Endometrial microvascular endothelial cells (primary cell): ENCODE measurements around the gene SIRPB2. TPM values are rescaled to one million over a fixed set of nuclear protein-coding genes. Genes with fewer than 3 reads are reported as not detected.

Experiments
- in situ Hi-C: cut with HindIII; loops from 2 replicates; pipeline ENCODE4 v1.10.0; 2017; ENCODE audit warnings: low sequenced_read_pairs, low pct_unique_long_range_greater_than_20kb; ENCODE audit errors: inconsistent ontology term
- total RNA-seq: library from RNA; depleted of rRNA; stranded (reverse); fragments of >200 nt; gene quantifications from one replicate; pipeline ENCODE4 v1.2.3, GENCODE V29; 2015; ENCODE audit errors: inconsistent ontology term

SIRPB2 gene
- 0.19 TPM for total RNA-seq

GRCh38 chr20:1491281-1491840 lies at the start of gene SIRPB2:
TSS of gene SIRPB2 (minus strand) at chr20:1491420. CDS start at chr20:1491359, 61 bp downstream.
- in situ Hi-C loops: no loop called here

GRCh38 chr20:1539816-1540419 lies 48.7 kb upstream of the SIRPB2 start:
- in situ Hi-C loops: no loop called here

GRCh38 chr20:1538655-1539054 lies 47.4 kb upstream of the SIRPB2 start:
- in situ Hi-C loops: no loop called here

GRCh38 chr20:1537731-1538058 lies 46.5 kb upstream of the SIRPB2 start:
- in situ Hi-C loops: no loop called here

GRCh38 chr20:1536893-1537730 lies 45.9 kb upstream of the SIRPB2 start:
- in situ Hi-C loops: no loop called here

GRCh38 chr20:1535420-1536175 lies 44.4 kb upstream of the SIRPB2 start:
- in situ Hi-C loops: no loop called here

GRCh38 chr20:1534526-1534925 lies 43.3 kb upstream of the SIRPB2 start:
- in situ Hi-C loops: no loop called here

- in situ Hi-C loops: no loop called here
These were observed 41.8 kb upstream of the SIRPB2 start for GRCh38 chr20:1533059-1533458.

GRCh38 chr20:1528811-1529210 lies 37.6 kb upstream of the SIRPB2 start:
- in situ Hi-C loops: no loop called here

GRCh38 chr20:1527923-1528322 lies 36.7 kb upstream of the SIRPB2 start:
- in situ Hi-C loops: no loop called here

- in situ Hi-C loops: no loop called here
These were observed 35.7 kb upstream of the SIRPB2 start for GRCh38 chr20:1526896-1527295.

- in situ Hi-C loops: no loop called here
These were observed 35.1 kb upstream of the SIRPB2 start for GRCh38 chr20:1526310-1526709.

GRCh38 chr20:1524004-1524403 lies 32.8 kb upstream of the SIRPB2 start:
- in situ Hi-C loops: no loop called here

GRCh38 chr20:1517010-1517409 lies 25.8 kb upstream of the SIRPB2 start:
- in situ Hi-C loops: no loop called here

GRCh38 chr20:1513801-1514200 lies 22.6 kb upstream of the SIRPB2 start:
- in situ Hi-C loops: no loop called here

GRCh38 chr20:1509237-1509636 lies 18.0 kb upstream of the SIRPB2 start:
- in situ Hi-C loops: no loop called here

GRCh38 chr20:1508574-1508973 lies 17.4 kb upstream of the SIRPB2 start:
- in situ Hi-C loops: no loop called here

- in situ Hi-C loops: no loop called here
These were observed 16.1 kb upstream of the SIRPB2 start for GRCh38 chr20:1507276-1507675.

- in situ Hi-C loops: no loop called here
These were observed 14.7 kb upstream of the SIRPB2 start for GRCh38 chr20:1505871-1506270.

- in situ Hi-C loops: no loop called here
These were observed 14.1 kb upstream of the SIRPB2 start for GRCh38 chr20:1505361-1505760.
